C1 segment of cervical spinal cord (tissue), 14 donors: Measurements from ENCODE around the gene MTOR.
A peak's percentile ranks its signal among the peaks of the same experiment; 100 is the strongest.
"Not testable (repeated sequence)": the region's sequence is repeated elsewhere in the genome, so short reads cannot be mapped to it uniquely, and the experiment has no call there.

Source experiments
- DNase-seq, 14 donors: peaks; one replicate each; lab custom pipeline; 2025; lab: John Stamatoyannopoulos, UW

Gene MTOR

DNA sequence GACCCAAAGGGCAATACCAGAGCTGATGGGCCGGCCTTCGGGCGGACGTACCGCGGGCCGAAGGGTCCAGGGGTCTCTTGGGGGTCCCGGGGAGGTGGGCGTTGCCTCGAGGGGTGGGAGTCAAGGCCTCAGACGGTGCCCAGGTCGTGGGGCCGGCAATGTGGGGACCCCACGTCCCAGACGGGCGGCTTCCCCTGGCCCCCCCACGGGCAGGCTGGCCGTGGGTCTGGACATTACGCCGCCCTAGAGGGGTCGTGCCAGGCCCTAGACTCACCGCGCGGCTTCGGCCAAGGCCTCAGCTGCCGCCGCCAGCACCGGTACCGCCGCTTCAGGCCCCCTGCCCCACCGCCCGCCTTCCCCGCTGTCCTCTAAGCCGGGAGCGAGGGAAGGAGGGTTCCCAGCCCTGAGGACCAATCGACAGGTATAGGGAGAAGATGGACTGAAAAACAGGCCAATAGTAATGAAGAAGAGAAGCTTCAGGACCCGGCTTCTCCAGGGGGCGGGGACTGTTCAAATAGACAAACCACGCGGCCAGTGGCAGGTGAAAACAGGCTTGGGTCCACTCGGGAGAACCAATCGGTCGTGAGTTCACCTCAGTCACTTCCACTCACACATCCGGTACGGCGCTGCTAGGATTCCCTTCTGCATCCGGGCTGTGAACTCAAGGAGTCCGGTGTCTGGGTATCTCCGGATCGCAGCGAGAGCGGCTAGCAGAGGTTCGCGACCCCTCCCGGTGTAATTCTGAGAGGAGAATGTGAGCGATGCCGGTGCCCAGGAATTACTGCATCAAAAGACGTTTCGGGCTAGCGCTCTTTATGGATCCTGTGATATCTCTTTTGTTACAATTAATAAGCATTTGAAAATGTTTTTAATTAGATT is at the start of gene MTOR:
TSS of gene MTOR (minus strand) at position 381 of the 879 bp plus-strand sequence. CDS start 3,142 bp downstream, outside the sequence.
- peak; percentile 86 to 100 (median 96) for DNase-seq

DNA sequence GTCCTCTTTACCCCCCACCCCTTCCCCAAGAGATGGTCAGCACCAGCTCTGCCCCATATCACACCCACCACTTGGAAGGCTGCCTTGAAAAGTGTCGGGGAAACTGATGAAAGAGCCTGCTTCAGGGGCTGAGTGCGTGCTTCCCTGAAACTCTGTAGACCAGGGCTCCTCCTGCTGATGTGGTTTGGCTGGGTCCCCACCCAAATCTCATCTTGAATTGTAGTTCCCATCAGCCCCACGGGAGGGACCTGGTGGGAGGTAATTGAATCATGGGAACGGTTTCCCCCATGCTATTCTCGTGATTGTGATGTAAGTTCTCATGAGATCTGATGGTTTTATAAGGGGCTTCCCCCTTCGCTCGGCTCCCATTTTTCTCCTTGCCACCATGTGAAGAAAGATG is 47.0 kb upstream of the MTOR start:
- no peak for DNase-seq

DNA sequence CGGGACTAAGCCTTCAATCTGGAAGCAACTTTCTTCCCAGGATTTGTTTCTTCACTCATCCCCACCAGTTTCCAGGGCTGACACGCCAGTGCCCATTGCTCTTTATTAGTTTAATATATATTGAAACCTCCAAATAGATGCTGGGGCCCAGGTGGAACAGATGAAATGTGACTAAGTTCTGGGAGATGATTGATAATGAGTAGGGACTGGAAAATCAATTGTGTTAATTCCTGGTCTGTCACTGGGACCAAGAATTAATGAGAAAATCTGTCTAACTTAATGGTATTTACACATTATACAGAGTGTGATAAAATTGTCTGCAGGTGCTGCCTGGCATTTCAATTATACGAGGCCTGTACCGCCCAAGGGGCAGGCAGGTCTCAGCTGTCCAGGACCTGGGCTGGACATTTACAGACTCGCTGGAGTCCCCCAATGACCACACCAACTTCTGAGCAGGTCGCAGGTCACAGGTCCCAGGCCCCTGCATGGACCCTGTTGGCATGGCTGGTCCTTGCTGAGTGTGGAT is 46.4 kb upstream of the MTOR start:
- DNase-seq, result no peak

DNA sequence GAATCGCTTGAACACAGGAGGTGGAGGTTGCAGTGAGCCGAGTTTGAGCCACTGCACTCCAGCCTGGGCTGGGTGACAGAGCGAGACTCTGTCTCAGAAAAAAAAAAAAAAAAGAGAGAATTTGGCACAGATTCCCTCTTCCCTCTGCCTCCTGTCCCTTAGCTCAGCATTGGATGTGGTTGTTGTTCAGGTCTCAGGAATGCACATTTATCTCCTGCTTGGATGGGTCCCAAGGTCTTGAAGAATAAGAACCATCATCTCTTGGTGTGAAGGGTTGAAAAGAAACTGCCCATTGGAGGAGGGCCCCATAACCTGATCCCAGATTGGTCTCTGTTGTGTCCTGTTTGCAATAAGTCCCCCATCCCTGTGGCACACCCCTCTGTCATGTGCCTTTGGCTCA is 45.5 kb upstream of the MTOR start:
- peak in 1 of 14 donors; percentile 3 for DNase-seq

DNA sequence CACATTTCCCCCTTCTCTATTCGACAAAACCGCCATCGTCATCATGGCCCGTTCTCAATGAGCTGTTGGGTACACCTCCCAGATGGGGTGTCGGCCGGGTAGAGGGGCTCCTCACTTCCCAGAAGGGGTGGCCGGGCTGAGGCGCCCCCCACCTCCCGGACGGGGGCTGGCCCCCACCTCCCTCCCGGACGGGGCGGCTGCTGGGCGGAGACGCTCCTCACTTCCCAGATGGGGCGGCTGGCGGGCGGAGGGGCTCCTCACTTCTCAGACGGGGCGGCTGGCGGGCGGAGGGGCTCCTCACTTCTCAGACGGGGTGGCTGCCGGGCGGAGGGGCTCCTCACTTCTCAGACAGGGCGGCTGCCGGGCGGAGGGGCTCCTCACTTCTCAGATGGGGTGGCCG is 43.2 kb upstream of the MTOR start:
- not testable (repeated sequence) for DNase-seq

DNA sequence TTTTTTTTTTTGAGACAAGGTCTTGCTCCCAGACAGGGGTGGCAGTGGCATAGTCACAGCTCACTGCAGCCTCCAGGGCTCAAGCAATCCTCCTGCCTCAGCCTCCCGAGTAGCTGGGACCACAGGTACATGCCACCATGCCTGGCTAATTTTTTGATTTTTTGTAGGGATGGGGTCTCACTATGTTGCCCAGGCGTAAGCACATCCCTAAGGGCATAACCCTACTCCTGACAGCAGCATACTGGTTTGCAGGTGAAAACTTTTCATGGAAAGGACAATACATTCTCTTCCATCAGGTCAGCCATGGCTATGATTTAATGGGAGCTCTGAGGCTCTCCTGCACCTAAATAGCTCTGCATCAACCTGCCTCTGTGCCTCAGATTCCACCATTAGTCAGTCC is 40.0 kb upstream of the MTOR start:
- no peak for DNase-seq

DNA sequence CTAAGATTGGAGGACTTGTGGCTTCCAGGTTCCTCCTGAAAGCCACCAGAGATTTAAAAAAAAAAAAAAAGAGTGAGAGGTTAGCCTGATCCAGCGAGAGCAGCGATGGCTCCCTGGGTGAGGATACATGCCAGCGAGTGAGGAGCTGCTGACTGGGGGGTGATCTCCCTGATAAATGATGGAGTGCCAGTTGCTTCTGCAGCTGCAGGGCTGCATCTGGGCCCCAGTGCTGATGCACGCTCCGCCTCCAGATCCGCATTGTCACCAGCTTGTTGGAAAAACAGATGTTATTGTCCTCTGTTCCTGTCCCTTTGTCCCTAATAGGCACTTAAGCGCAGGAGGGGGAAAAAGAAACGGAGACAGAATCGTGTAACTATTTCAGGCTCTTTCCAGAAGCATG is 39.2 kb upstream of the MTOR start:
- peak in 11 of 14 donors; percentile 31 to 69 (median 56) for DNase-seq

DNA sequence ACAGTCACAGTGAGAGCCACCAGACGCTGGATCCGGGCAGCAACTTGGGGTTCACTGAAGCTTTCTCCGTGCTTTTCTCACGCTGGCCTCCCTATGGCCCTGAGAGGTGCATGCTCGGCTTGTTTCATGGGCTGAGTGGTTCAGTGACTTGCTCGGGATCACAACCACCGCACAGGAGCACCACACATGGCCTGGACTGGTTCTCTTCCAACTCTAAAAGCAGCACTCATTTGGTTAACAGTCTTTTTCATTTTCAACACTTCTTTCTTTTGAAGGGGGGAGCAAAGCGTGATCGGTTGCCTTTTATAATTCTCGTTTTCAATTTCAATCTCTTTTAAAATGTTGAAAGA is 36.8 kb upstream of the MTOR start:
- DNase-seq, result no peak

DNA sequence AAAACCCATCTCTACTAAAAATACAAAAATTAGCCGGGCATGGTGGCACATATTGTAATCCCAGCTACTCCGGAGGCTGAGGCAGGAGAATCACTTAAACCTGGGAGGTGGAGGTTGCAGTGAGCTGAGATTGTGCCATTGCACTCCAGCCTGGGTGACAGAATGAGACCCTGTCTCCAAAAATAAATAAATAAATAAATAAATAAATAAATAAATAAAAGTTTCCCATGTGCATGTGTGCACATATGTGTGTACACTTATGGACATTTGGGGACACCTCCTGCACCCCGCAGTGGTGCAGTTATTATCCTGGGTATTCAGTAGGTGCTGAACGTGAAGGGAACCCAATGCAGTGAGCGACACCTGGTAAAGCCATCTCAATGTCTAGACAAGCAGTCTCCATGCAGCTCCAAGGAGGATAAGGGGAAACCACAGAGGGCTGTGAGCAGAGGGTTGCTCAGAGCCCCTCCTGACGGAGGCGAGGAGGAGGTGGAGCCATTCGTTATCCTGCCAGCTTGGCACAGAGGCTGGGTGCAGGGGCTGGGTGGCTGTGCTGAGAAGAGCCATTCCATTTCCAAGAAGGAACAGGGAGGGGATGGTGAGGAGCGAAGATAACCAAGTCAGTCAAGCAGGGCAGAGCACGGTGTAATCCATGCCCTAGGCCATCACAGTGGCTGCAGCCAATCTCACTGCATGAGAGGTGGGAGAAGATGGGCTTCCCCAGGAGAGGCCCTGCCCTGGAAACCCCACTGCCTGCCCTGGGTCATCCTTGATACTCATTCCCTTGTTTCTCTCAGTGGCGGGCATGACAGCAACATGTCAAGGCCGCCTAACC is 36.3 kb upstream of the MTOR start:
- DNase-seq, result no peak

DNA sequence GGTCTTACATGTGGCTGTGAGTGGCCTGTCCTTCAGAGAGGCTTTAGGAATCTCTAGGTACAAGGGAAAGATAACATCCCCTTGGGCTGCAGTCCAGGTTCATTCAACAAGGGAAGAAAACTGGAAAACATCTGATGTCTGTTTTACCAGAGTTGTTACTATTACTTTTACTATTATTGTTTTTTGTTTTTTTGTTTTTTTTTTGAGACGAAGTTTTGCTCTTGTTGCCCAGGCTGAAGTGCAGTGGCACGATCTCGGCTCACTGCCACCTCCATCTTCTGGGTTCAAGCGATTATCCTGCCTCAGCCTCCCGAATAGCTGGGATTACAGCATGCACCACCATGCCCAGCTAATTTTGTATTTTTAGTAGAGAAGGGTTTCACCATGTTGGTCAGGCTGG is 35.4 kb upstream of the MTOR start:
- not testable (repeated sequence) for DNase-seq

DNA sequence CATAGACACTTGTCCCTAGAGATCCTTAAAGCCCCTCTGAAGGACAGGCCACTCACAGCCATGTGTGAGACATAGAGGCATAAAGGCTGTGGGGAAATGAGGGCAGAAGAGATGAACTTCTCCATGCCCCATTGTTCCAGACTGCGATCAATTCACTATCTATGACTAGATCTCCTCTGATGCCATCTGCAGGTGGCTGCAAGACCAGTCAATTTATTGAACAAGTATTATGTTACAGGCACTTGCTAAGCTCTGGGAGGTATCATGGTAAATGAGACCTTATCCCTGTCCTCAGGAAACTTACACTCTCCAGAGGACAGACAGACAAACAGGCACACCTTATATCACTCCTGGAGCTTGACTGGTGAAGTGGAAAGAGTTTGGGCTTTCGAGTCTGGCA is 33.6 kb upstream of the MTOR start:
- DNase-seq, result no peak

DNA sequence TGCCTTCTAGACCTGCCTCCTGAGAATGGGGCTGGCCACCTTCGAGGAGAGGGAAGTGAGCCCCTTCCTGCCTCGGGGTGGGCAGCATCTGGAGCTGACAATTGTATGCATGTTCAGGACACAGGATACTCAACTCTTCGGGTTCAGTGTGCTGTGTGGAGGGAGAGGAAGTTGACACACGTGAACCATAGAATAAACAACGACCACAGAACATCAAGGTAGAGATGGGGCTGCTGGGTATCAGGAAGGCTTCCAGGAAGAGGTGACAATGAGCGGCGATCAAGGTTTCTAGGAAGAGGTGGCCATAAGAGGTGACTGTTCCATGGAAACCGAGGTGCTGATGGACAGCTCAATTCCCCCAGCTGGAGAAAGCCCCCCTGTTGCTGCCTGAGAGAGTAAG is 32.6 kb upstream of the MTOR start:
- no peak for DNase-seq

DNA sequence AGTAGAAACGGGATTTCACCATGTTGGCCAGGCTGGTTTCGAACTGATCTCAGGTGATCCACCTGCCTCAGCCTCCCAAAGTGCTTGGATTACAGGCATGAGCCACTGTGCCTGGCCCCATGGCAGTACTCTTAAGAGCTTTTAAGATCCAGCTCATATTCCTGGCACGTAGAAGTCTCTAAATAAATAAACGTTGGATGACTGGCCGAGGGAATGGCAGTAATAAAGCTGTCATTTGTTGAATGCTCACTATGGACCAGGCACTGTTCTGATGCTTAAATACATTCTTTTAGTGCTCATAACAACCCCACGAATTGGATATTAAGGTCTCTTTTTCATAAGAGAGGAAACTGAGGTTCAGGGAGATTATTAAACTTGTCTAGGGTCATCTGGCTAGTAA is 31.5 kb upstream of the MTOR start:
- DNase-seq, result no peak

DNA sequence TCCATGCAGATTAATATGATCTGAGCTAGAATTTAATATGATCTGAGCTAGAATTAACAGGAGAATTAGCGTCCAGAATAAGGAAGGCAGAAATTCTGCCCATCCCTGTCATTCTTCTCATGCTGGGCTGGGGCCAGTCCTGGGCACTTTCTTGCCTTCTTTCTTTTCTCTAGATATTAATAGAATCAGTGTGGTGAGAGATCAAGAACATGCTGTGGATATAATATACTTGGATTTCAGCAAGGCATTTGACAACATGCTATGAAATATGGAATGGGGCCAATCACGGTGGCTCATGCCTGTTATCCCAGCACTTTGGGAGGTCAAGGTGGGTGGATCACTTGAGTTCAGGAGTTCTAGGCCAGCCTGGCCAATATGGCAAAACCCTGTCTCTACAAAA is 28.7 kb upstream of the MTOR start:
- DNase-seq, result no peak

DNA sequence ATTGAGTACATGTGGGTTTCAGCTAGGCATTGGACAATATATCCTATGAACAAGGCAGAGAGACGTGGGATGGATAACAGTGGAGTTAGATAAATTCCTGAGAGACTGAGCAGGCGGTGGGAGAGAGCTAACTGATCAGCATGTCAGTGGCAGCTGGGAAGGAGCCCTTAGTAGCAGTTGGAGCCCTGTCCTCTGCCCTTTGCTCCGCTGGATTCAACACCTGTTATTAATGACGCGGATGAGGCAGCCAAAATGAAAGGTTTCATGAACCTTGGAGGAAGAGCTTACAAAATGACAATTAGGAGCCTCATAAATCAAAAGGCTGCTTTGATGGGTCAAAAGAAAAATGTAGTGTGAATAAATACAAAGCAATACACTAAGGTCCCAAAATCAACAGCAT is 26.7 kb upstream of the MTOR start:
- no peak for DNase-seq

DNA sequence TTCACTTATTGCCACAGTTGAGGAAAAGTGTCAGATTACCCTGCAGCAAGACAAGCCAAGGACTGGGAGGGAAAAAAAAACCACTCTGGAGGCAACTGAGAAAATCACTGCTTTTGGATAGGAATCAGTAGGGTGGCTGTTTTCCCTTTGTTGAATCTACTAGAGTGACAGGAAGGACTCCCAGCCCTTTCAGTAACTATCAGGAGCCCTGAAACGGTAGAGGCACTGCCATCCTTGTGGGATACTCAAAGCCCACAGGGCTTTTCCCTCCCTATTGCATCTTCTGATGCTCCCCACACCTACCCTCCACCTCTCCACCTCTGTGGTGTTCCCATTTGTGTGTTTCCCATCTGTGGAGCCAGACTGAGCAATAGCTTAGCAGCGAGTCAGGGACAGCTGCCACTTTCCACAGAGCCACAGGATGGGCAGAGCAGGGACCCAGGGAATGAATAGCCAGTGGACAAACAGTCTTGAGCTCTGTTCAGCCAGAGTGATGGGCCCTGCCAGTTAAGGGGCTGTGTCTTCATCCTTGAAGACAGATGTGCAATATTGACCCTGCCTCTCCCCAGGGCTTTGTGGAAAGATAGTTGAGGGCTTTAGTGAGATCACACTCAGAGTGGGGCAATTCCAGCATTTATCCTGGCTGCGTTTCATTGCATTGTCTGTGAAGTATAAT is 24.5 kb upstream of the MTOR start:
- peak in 4 of 14 donors; percentile 19 to 44 (median 27) for DNase-seq

DNA sequence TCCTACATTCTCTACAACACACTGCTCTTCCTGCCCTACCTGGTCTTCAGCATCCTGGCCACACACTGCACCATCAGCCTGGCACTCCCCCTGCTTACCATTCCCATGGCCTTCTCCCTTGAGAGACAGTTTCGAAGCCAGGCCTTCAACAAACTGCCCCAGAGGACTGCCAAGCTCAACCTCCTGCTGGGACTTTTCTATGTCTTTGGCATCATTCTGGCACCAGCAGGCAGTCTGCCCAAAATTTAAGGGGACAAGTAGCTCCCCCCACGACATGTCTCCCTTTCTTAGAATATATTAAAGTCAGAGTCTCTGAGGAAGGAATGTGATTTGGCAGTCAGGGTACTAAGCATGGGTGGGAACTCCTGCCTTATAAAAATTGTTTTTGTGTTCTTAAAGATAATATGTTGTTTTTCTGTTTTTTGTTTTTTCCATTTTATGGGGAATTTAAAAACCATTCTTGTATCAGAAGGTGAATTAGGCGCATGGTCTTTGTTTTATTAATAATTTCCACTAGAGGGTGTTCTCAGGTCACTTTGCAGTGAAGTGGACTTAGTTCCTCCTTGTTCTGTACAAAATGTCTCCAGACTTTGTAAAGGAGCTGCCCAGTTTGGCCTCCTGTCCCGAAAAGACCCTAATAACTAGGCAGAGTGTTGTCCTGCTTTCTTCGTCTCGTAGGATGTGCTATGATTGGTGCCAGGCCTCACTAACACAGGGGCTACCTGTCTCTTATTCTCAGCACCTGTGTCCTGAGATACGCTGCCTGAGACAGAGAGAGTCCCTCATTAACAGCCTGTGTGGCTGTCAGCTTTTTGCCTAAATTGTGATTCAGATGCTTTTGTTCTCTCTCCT is 23.8 kb upstream of the MTOR start:
- peak in 5 of 14 donors; percentile 16 to 48 (median 34) for DNase-seq

DNA sequence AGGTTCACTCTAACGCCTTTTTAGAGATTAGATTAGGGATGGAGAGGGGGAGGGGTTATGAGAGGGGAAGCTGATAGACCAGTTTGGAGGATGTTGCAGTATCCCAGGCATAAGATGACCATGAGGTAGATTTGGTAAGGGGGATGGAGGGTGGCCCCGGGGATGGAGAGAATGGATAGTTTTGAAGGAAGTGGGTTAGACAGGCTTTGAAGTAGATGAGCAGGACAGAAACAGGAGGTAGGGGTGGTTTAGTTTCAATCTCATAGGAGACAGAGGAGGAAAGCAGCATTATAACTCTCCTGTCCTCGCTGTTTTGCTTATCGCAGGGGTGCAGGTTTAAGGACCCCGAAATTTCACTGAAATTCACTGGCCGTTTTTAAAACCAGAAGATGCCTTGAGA is 22.4 kb upstream of the MTOR start:
- no peak for DNase-seq

DNA sequence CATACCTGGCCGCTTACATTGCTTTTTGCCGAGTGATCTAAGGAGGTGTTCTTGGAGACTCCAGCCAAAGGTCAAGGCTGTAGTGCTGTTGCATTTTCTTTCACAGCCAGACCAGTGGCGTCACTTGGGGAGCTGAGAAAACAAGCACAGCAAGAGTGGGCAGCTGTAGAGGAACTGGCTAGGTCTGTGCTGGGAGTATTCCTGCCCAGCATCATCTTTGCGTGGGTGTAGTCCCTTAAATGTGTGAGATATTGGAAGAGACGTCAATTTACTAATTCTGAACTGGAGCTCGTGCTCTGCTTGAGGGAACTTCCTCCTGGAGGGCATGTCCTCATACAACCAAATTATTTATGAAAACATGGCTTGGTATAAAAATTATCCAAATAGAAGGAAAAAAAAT is 20.8 kb upstream of the MTOR start:
- no peak for DNase-seq

DNA sequence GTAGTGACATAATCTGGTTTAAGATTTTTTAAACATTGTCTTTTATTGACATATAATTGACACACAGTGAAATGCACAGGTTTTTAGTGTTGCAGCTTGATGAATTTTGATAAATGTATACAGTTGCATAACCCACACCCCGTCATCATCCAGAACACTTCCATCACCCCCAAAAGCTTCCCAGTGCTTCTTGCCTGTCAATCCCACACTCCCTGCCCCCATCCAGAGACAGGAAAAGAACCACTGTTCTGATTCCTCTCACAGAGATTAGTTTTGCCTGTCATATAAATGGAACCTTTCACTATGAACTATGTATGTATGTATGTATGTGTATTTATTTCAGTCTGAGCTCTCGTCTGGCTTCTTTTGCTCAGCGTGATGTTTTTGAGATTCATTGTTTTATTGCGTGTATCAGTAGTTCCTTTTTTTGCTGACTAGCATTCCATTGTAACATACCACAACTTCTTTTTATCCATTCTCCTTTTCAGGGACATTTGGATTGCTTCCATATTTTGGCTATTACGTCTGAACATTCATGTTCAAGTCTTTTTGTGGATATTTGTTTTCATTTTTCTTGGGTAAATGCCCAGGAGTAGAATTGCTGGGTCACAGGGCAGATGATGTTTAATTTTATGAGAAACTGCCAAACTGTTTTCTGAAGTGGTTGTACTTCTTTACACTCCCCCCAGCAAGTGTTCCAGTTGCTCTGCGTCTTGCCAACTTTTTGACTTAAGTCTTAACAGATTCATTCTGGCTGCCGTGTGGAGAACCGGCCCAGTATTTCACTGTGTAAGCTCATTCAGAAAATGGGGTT is 19.4 kb upstream of the MTOR start:
- no peak for DNase-seq
